ENCODE measurements around the gene AHRR. TPM values are rescaled to one million over a fixed set of nuclear protein-coding genes. Genes with fewer than 3 reads are reported as not detected.
A peak's percentile ranks its signal among the peaks of the same experiment; 100 is the strongest.
"Not testable (repeated sequence)": the region's sequence is repeated elsewhere in the genome, so short reads cannot be mapped to it uniquely, and the experiment has no call there.

Gene AHRR
- total RNA-seq, 2 donors from 2014 or later, result 38.3 to 43.8 TPM

DNA sequence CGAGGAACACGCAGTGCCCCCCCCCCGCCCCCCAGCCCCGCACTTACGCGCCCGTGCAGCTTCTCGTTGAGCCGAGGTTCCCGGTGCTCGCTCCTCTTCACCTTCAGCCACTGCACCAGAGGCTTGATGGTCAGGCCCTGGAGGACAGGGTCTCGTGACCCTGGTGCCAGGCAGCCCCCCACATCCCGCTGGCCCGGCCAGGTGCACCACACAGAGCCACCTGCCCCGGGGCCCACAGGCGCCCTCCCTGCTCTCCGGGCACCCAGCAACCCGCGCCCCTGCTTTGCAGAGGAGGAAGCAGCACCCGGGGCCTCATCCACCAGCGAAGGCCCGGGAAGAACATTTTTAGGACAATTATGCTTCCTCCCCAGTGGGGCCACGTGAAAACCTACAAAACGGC is 160.5 kb downstream of the AHRR start:
- ATAC-seq (no peak), DNase-seq (ENCODE audit: low spot score in 2 of 2) (no peak)
- Mint-ChIP-seq H3K9me3 (no peaks in the 10 kb centered on the region), H3K36me3 (no peaks in the 10 kb centered on the region), H3K27ac (no peak overlapping the region)

- Mint-ChIP-seq H3K9me3 (no peaks in the 10 kb centered on the region), H3K27ac (no peak overlapping the region), H3K36me3 (no peaks in the 10 kb centered on the region)
- DNase-seq (ENCODE audit: low spot score in 2 of 2) (no peak), ATAC-seq (no peak)
Measured at GRCh38 chr5:482506-482905, 161.0 kb downstream of the AHRR start.

DNA sequence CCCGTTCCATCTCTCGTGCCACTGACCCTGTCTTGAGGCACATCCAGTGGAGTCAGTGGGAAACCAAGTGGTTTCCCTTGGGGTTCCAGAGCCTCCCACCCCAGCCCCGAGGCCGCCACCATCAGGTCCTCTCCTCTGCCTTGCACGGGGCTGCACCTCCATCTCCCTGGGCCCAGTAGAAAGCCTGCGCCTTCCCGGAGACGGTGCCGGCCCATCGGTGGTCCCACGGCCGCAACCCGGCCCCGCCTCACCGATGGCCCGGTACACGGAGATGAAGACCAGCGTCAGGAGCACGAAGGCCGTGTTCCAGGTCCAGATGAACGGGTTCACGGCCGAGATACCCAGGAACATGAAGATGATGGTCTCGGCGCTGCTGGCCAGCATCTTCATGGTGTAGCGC is 161.5 kb downstream of the AHRR start:
- H3K27ac Mint-ChIP-seq, result no peak overlapping the region
- no peaks in the 10 kb centered on the region for H3K9me3 Mint-ChIP-seq
- H3K36me3 Mint-ChIP-seq, result no peaks in the 10 kb centered on the region
- DNase-seq (ENCODE audit: low spot score in 2 of 2) (no peak), ATAC-seq (no peak)

DNA sequence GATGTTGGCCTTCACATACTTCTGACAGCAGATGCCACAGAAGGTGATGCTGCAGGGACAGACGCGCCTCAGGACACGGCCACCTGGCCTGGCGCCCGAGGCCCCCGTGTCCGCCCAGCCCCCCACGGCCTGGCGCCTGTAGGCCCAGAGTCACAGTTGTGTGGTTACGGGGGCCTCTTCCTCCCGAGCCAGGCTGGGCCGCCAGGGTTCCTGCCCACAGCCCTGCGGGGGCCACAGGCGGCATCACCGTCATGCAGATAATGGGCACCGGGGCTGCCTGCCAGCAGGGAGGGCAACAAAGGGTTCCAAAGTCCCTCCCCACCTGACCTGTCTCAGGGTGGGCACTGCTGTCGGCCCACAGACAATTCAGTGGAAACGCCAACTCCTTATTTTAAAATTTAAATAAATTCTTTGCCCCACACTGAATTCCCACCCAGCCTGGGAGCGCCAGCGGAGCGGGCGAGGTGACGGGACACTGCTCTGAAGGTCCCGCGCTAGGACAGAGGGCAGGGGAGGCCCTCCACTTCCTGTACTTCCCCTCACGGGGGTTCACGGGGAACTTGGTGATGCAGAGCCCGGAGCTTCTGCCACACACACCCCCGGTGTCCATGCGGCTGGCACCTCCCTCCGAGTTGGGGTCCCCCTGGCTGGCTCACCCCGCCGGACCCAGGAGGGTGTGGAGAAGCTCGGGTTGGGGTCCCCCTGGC is 162.1 kb downstream of the AHRR start:
- H3K36me3 Mint-ChIP-seq, result no peaks in the 10 kb centered on the region
- no peak overlapping the region for H3K27ac Mint-ChIP-seq
- DNase-seq (ENCODE audit: low spot score in 2 of 2) (no peak), ATAC-seq (no peak)
- H3K9me3 Mint-ChIP-seq, result no peaks in the 10 kb centered on the region

- no peaks in the 10 kb centered on the region for H3K36me3 Mint-ChIP-seq
- no peaks in the 10 kb centered on the region for H3K9me3 Mint-ChIP-seq
Measured at GRCh38 chr5:484556-484955, 163.0 kb downstream of the AHRR start.

DNA sequence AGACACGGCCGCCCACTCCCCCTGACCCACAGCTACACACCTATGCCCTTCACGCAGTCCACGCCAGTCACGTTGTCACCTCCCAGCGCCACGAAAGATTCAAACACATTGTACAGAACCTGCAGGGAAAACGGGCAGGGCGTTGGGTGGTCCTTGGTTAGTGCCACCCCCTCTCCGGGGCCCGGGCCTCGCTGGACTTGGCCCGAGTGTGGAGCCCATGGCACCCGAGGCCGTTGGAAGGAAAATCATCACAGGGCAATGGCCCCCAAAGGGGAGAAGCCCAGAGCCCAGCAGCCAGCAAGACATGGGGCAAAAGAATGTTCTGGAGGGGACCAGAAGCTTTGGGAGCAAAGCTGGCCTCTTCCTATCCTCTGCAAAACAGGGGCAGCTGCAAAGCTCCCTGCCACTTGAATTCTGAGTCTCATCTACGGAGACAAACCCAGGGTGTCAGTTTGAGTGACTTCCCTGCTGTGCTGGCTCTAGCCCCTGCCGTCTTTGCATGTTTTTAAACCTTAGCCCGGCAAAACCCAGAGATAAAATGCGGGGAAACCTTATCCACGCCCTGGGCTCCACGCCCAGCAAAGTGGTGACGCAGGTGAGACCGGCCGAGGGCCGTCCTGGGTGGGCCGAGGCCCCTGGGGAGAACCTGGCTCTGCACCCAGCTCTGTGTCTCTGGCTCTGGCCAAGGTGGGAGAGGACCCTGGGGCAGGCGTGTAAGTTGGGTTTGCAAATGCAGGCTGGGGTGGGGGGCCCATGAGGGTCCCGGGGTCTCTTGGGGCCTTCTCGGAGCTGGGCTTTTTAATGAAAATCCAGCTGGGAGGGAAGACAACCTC is 163.8 kb downstream of the AHRR start:
- ATAC-seq (no peak), DNase-seq (ENCODE audit: low spot score in 2 of 2) (no peak)
- no peak overlapping the region for H3K27ac Mint-ChIP-seq
- H3K36me3 Mint-ChIP-seq, result no peaks in the 10 kb centered on the region
- H3K9me3 Mint-ChIP-seq, result no peaks in the 10 kb centered on the region

More at GRCh38 chr5:484556-484955, 163.0 kb downstream of the AHRR start:
- no peak for ATAC-seq
- no peak for DNase-seq (ENCODE audit: low spot score in 2 of 2)
- no peak overlapping the region for H3K27ac Mint-ChIP-seq

DNA sequence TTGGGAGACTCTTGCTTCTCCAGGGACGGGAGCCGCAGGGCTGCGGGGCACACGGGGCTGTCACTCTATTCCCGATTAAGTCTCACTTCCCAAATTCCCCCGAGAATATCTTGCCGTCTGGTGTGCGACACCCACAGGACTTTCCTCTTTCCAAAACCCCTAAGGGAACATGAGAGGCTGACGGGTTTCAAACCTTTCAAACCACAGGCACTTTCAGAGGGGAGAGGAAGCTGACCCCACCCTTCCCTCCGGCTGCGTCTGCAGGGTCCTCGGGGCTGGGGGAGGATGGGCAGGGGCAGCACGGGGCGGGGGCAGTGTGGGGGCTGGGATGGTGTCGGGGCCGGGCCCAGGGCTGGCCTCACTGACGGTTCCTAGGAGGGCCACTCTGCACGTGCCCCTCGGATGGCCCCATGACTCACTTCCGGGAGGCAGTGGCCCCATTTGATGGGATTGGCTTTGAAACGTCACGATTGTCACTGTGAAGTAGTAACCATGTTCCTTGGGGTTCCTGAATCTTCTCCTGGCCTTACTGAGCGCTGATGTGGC is 164.5 kb downstream of the AHRR start:
- DNase-seq (ENCODE audit: low spot score in 2 of 2) (no peak), ATAC-seq (peak in 1 of 2 donors; percentile 22)
- no peak overlapping the region for H3K27ac Mint-ChIP-seq
- H3K9me3 Mint-ChIP-seq, result no peaks in the 10 kb centered on the region
- H3K36me3 Mint-ChIP-seq, result no peaks in the 10 kb centered on the region

DNA sequence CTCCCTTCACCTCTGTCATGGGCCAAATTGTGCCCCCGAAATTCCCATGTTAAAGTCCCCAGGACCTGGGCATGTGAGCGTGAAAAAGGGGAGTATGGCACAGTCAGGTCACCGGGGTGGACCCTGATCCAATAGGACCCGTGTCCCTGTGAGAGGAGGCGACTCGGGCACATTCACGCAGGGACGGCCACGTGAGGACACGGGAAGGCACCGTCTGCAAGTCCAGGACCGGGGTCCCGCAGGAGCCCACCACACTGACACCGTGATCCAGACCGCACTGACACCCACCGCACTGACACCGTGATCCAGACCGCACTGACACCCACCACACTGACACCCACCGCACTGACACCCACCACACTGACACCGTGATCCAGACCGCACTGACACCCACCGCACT is 165.1 kb downstream of the AHRR start:
- not testable (repeated sequence) for ATAC-seq; H3K9me3 Mint-ChIP-seq; H3K36me3 Mint-ChIP-seq; H3K27ac Mint-ChIP-seq; DNase-seq (ENCODE audit: low spot score in 2 of 2)

Other genes with a start within 250 kb of the AHRR start
- gene PLEKHG4B, start 229.5 kb upstream of the AHRR start, total RNA-seq, result under 1 TPM in 1 of 2 donors, not detected in 1; 0.47 TPM
- gene LRRC14B, start 130.2 kb upstream of the AHRR start, total RNA-seq, result under 1 TPM in 1 of 2 donors, not detected in 1; 0.16 TPM
- gene CCDC127, start 103.6 kb upstream of the AHRR start, total RNA-seq, result 1 to 10 TPM; 6.1 to 7.3 TPM
- 100 to 1,000 TPM; 156 to 198 TPM for gene SDHA, start 103.4 kb upstream of the AHRR start, total RNA-seq
- gene PDCD6, start 50.1 kb upstream of the AHRR start, total RNA-seq, result 10 to 100 TPM; 57.9 to 90.5 TPM
- 100 to 1,000 TPM in 1 of 2 donors, 10 to 100 TPM in 1; 83.8 to 101 TPM for gene EXOC3, start 121.5 kb downstream of the AHRR start, total RNA-seq
- 1 to 10 TPM; 1.6 to 2.0 TPM for gene SLC9A3, start 202.7 kb downstream of the AHRR start, total RNA-seq